ENCODE measurements around the gene PI16.

The PI16 gene

GRCh38 chr6:36961441-36962435 is 7.2 kb downstream of the PI16 start:
- H3K14ac ChIP-seq (ENCODE audit: low read length), result no peak overlapping the region
- peak overlapping the region; percentile 83 for H3K23ac ChIP-seq (ENCODE audit: low read depth, low read length, poor library complexity)
- peak overlapping the region; percentile 48 for H2AK5ac ChIP-seq (ENCODE audit: low read depth, low read length)
- peaks cover 2 to 7% of the 10 kb centered on the region in 2 donors for H3K36me3 ChIP-seq (replicated peaks in 1 of 2; ENCODE audit: control insufficient read depth in 2 of 2, insufficient read depth in 2 of 2, low read length in 2 of 2)
- no peak overlapping the region for H3K9ac ChIP-seq (ENCODE audit: low read depth, low read length, poor library complexity)
- peaks cover 7 to 10% of the 10 kb centered on the region in 2 donors for H3K4me1 ChIP-seq (ENCODE audit: control insufficient read depth in 2 of 2, insufficient read depth in 1 of 2, low read depth in 1 of 2, low read length in 2 of 2)
- H3K27ac ChIP-seq (replicated peaks; ENCODE audit: low read length), result no peak overlapping the region
- WGBS, 2 donors (ENCODE audit: extremely low coverage in 2 of 2, insufficient read length in 2 of 2, insufficient replicate concordance in 1 of 2), result no CpG with 5 or more reads among the region's 40 CpGs
- no peaks in the 10 kb centered on the region for H3K9me3 ChIP-seq (replicated peaks in 1 of 2; ENCODE audit: control insufficient read depth in 2 of 2, insufficient read depth in 1 of 2, low read depth in 1 of 2, low read length in 2 of 2)
- H2BK15ac ChIP-seq (ENCODE audit: low read length), result no peak overlapping the region
- H3K4me2 ChIP-seq (ENCODE audit: insufficient read depth, low read length, poor library complexity, severe bottlenecking), result no peak overlapping the region
- no peak overlapping the region for H3K4ac ChIP-seq (ENCODE audit: low read length)
- H3K18ac ChIP-seq (ENCODE audit: low read length), result no peak overlapping the region
- no peak overlapping the region for H2BK12ac ChIP-seq (ENCODE audit: low read length)
- no peak overlapping the region for H3K4me3 ChIP-seq (ENCODE audit: low read length in 2 of 2)
- H3K27me3 ChIP-seq (ENCODE audit: control insufficient read depth in 3 of 3, insufficient read depth in 3 of 3, low read depth in 1 of 3, low read length in 3 of 3), result no peaks in the 10 kb centered on the region
- no peak overlapping the region for H4K8ac ChIP-seq (ENCODE audit: low read depth, low read length)
- DNase-seq (ENCODE audit: low spot score), result no peak
- H2BK5ac ChIP-seq (ENCODE audit: low read length), result peak overlapping the region; percentile 8
- H2BK120ac ChIP-seq (ENCODE audit: low read depth, low read length), result no peak overlapping the region
- H2AFZ ChIP-seq (ENCODE audit: low read length), result no peak overlapping the region
- no peak overlapping the region for H4K91ac ChIP-seq (ENCODE audit: low read depth, low read length, poor library complexity)
- H3K79me1 ChIP-seq (ENCODE audit: low read depth, low read length), result no peaks in the 10 kb centered on the region

GRCh38 chr6:36962874-36963273 is 8.3 kb downstream of the PI16 start:
- no peak overlapping the region for H3K4me3 ChIP-seq (ENCODE audit: low read length in 2 of 2)
- WGBS, 2 donors (ENCODE audit: extremely low coverage in 2 of 2, insufficient read length in 2 of 2, insufficient replicate concordance in 1 of 2), result no CpG with 5 or more reads among the region's 12 CpGs
- H3K4ac ChIP-seq (ENCODE audit: low read length), result no peak overlapping the region
- H3K79me1 ChIP-seq (ENCODE audit: low read depth, low read length), result no peaks in the 10 kb centered on the region
- no peak overlapping the region for H2BK5ac ChIP-seq (ENCODE audit: low read length)
- no peak overlapping the region for H3K14ac ChIP-seq (ENCODE audit: low read length)
- H2BK12ac ChIP-seq (ENCODE audit: low read length), result no peak overlapping the region
- H3K4me1 ChIP-seq (ENCODE audit: control insufficient read depth in 2 of 2, insufficient read depth in 1 of 2, low read depth in 1 of 2, low read length in 2 of 2), result peaks cover 7 to 10% of the 10 kb centered on the region in 2 donors
- H3K18ac ChIP-seq (ENCODE audit: low read length), result no peak overlapping the region
- no peak overlapping the region for H3K4me2 ChIP-seq (ENCODE audit: insufficient read depth, low read length, poor library complexity, severe bottlenecking)
- peak; percentile 71 for DNase-seq (ENCODE audit: low spot score)
- no peak overlapping the region for H3K9ac ChIP-seq (ENCODE audit: low read depth, low read length, poor library complexity)
- no peak overlapping the region for H4K91ac ChIP-seq (ENCODE audit: low read depth, low read length, poor library complexity)
- H3K36me3 ChIP-seq (replicated peaks in 1 of 2; ENCODE audit: control insufficient read depth in 2 of 2, insufficient read depth in 2 of 2, low read length in 2 of 2), result peaks cover 12 to 18% of the 10 kb centered on the region in 2 donors
- H3K23ac ChIP-seq (ENCODE audit: low read depth, low read length, poor library complexity), result no peak overlapping the region
- H3K9me3 ChIP-seq (replicated peaks in 1 of 2; ENCODE audit: control insufficient read depth in 2 of 2, insufficient read depth in 1 of 2, low read depth in 1 of 2, low read length in 2 of 2), result no peaks in the 10 kb centered on the region
- H3K27me3 ChIP-seq (ENCODE audit: control insufficient read depth in 3 of 3, insufficient read depth in 3 of 3, low read depth in 1 of 3, low read length in 3 of 3), result no peaks in the 10 kb centered on the region
- H2BK120ac ChIP-seq (ENCODE audit: low read depth, low read length), result no peak overlapping the region
- H2BK15ac ChIP-seq (ENCODE audit: low read length), result no peak overlapping the region
- no peak overlapping the region for H3K27ac ChIP-seq (replicated peaks; ENCODE audit: low read length)
- no peak overlapping the region for H4K8ac ChIP-seq (ENCODE audit: low read depth, low read length)
- H2AFZ ChIP-seq (ENCODE audit: low read length), result peak overlapping the region; percentile 77
- H2AK5ac ChIP-seq (ENCODE audit: low read depth, low read length), result no peak overlapping the region

GRCh38 chr6:36963451-36964290 is 9.1 kb downstream of the PI16 start:
- WGBS, 2 donors (ENCODE audit: extremely low coverage in 2 of 2, insufficient read length in 2 of 2, insufficient replicate concordance in 1 of 2), result no CpG with 5 or more reads among the region's 11 CpGs
- DNase-seq (ENCODE audit: low spot score), result no peak
- peaks cover 7 to 10% of the 10 kb centered on the region in 2 donors for H3K4me1 ChIP-seq (ENCODE audit: control insufficient read depth in 2 of 2, insufficient read depth in 1 of 2, low read depth in 1 of 2, low read length in 2 of 2)

More at GRCh38 chr6:36963451-36964290, 9.1 kb downstream of the PI16 start:
- Histone ChIP-seq H3K23ac (ENCODE audit: low read depth, low read length, poor library complexity) (no peak overlapping the region), H3K36me3 (replicated peaks in 1 of 2; ENCODE audit: control insufficient read depth in 2 of 2, insufficient read depth in 2 of 2, low read length in 2 of 2) (peaks cover 19 to 26% of the 10 kb centered on the region in 2 donors), H4K91ac (ENCODE audit: low read depth, low read length, poor library complexity) (no peak overlapping the region), H3K27ac (replicated peaks; ENCODE audit: low read length) (no peak overlapping the region), H2AK5ac (ENCODE audit: low read depth, low read length) (peak overlapping the region; percentile 9), H3K14ac (ENCODE audit: low read length) (no peak overlapping the region), H3K4ac (ENCODE audit: low read length) (peak overlapping the region; percentile 7), H3K79me1 (ENCODE audit: low read depth, low read length) (no peaks in the 10 kb centered on the region), H3K4me3 (ENCODE audit: low read length in 2 of 2) (no peak overlapping the region), H3K4me2 (ENCODE audit: insufficient read depth, low read length, poor library complexity, severe bottlenecking) (no peak overlapping the region), H3K9me3 (replicated peaks in 1 of 2; ENCODE audit: control insufficient read depth in 2 of 2, insufficient read depth in 1 of 2, low read depth in 1 of 2, low read length in 2 of 2) (no peaks in the 10 kb centered on the region), H2BK15ac (ENCODE audit: low read length) (no peak overlapping the region), H2BK120ac (ENCODE audit: low read depth, low read length) (no peak overlapping the region), H2AFZ (ENCODE audit: low read length) (peak overlapping the region; percentile 77), H4K8ac (ENCODE audit: low read depth, low read length) (peak overlapping the region; percentile 96), H3K27me3 (ENCODE audit: control insufficient read depth in 3 of 3, insufficient read depth in 3 of 3, low read depth in 1 of 3, low read length in 3 of 3) (no peaks in the 10 kb centered on the region), H3K9ac (ENCODE audit: low read depth, low read length, poor library complexity) (no peak overlapping the region), H2BK12ac (ENCODE audit: low read length) (no peak overlapping the region), H2BK5ac (ENCODE audit: low read length) (no peak overlapping the region), H3K18ac (ENCODE audit: low read length) (peak overlapping the region; percentile 76)

Data from neuronal stem cell (in vitro differentiated cells).